SK-N-SH treated with all-trans-retinoic acid at 6 μM for 48 hours (cell line): ENCODE measurements around the gene ZFHX3.

Experiments used
- ATAC-seq: fragments of 200-7000 bp; cut with Tn5 transposase; 3 replicates; pipeline ENCODE4 v1.9.1; 2020; ENCODE audit warnings: mild to moderate bottlenecking, moderate library complexity
- ARNTL ChIP-seq: fragments of 450-650 bp; formaldehyde crosslinking; IDR thresholded peaks from 2 replicates; pipeline ENCODE4 v1.5.0; 2020; ENCODE audit warnings: low read depth, mild to moderate bottlenecking, moderate library complexity, borderline replicate concordance
- BACH2 ChIP-seq: fragments of 250-450 bp; sonication (Bioruptor Pico); IDR thresholded peaks from 2 replicates; pipeline ENCODE4 v1.9.0; 2021; ENCODE audit warnings: mild to moderate bottlenecking, borderline replicate concordance
- CSDC2 ChIP-seq: fragments of 250-450 bp; sonication (Bioruptor Pico); IDR thresholded peaks from 2 replicates; pipeline ENCODE4 v1.5.0; 2020; ENCODE audit warnings: mild to moderate bottlenecking, moderate library complexity
- ESRRG ChIP-seq: fragments of 250-450 bp; sonication (Bioruptor Pico); IDR thresholded peaks from 2 replicates; pipeline ENCODE4 v1.6.1; 2021; ENCODE audit warnings: mild to moderate bottlenecking
- GLIS3 ChIP-seq: fragments of 250-450 bp; sonication (Bioruptor Pico); IDR thresholded peaks from 2 replicates; pipeline ENCODE4 v1.5.0; 2020; ENCODE audit warnings: mild to moderate bottlenecking, moderate library complexity
- ISL1 ChIP-seq: fragments of 250-450 bp; sonication (Bioruptor Pico); IDR thresholded peaks from 2 replicates; pipeline ENCODE4 v2.1.2; 2022; ENCODE audit warnings: mild to moderate bottlenecking, moderate library complexity
- OSR1 ChIP-seq: fragments of 250-450 bp; sonication (Bioruptor Pico); IDR thresholded peaks from 2 replicates; pipeline ENCODE4 v1.8.0; 2022; ENCODE audit warnings: moderate library complexity, mild to moderate bottlenecking, inconsistent platforms
- PATZ1 ChIP-seq: fragments of 250-450 bp; sonication (Bioruptor Pico); IDR thresholded peaks from 2 replicates; pipeline ENCODE4 v1.8.0; 2020; ENCODE audit warnings: mild to moderate bottlenecking, moderate library complexity, borderline replicate concordance
- POU6F1 ChIP-seq: fragments of 250-450 bp; sonication (Bioruptor Pico); IDR thresholded peaks from 2 replicates; pipeline ENCODE4 v1.8.0; 2021; ENCODE audit warnings: low read depth, mild to moderate bottlenecking, moderate library complexity, borderline replicate concordance
- PPARA ChIP-seq: fragments of 250-450 bp; sonication (Bioruptor Pico); IDR thresholded peaks from 2 replicates; pipeline ENCODE4 v1.5.0; 2020; ENCODE audit warnings: mild to moderate bottlenecking, borderline replicate concordance
- RARB ChIP-seq: fragments of 250-450 bp; sonication (Bioruptor Pico); IDR thresholded peaks from 2 replicates; pipeline ENCODE4 v1.8.0; 2021; ENCODE audit warnings: mild to moderate bottlenecking, moderate library complexity
- SNAI2 ChIP-seq: fragments of 250-450 bp; sonication (Bioruptor Pico); IDR thresholded peaks from 2 replicates; pipeline ENCODE4 v1.5.0; 2020; ENCODE audit warnings: mild to moderate bottlenecking, moderate library complexity
- TCF4 ChIP-seq: fragments of 250-450 bp; sonication (Bioruptor Pico); IDR thresholded peaks from 2 replicates; pipeline ENCODE4 v1.8.0; 2021; ENCODE audit warnings: mild to moderate bottlenecking, moderate library complexity, borderline replicate concordance
- TOX ChIP-seq: fragments of 250-450 bp; sonication (Bioruptor Pico); IDR thresholded peaks from 2 replicates; pipeline ENCODE4 v1.8.0; 2021; ENCODE audit warnings: mild to moderate bottlenecking, moderate library complexity, borderline replicate concordance
- ZC3H10 ChIP-seq: fragments of 250-450 bp; sonication (Bioruptor Pico); IDR thresholded peaks from 2 replicates; pipeline ENCODE4 v1.5.1; 2021; ENCODE audit warnings: mild to moderate bottlenecking, moderate library complexity
- ZFP3 ChIP-seq: fragments of 250-450 bp; sonication (Bioruptor Pico); IDR thresholded peaks from 2 replicates; pipeline ENCODE4 v1.5.0; 2020; ENCODE audit warnings: mild to moderate bottlenecking, moderate library complexity
- ZFP30 ChIP-seq: fragments of 450-650 bp; formaldehyde crosslinking; IDR thresholded peaks from 2 replicates; pipeline ENCODE4 v1.5.0; 2022; ENCODE audit warnings: mild to moderate bottlenecking, moderate library complexity
- ZNF565 ChIP-seq: fragments of 450-650 bp; formaldehyde crosslinking; conservative IDR thresholded peaks from 2 replicates; pipeline ENCODE4 v1.5.0; 2020; ENCODE audit warnings: low read depth, mild to moderate bottlenecking, moderate library complexity
- ZNF70 ChIP-seq: fragments of 450-650 bp; formaldehyde crosslinking; IDR thresholded peaks from 2 replicates; pipeline ENCODE4 v1.5.0; 2020; ENCODE audit warnings: mild to moderate bottlenecking, moderate library complexity
- ZNF8 ChIP-seq: fragments of 450-650 bp; formaldehyde crosslinking; IDR thresholded peaks from 2 replicates; pipeline ENCODE4 v1.5.0; 2020; ENCODE audit warnings: mild to moderate bottlenecking, moderate library complexity
- TF ChIP-seq, protein P1 (sequence below): fragments of 250-450 bp; sonication (Bioruptor Pico); IDR thresholded peaks from 2 replicates; pipeline ENCODE4 v1.5.0; 2020; ENCODE audit warnings: mild to moderate bottlenecking, moderate library complexity
- TF ChIP-seq, protein P2 (sequence below): fragments of 250-450 bp; sonication (Bioruptor Pico); IDR thresholded peaks from 2 replicates; pipeline ENCODE4 v1.5.1; 2021; ENCODE audit warnings: mild to moderate bottlenecking, moderate library complexity
- TF ChIP-seq, protein P3 (sequence below): fragments of 250-450 bp; sonication (Bioruptor Pico); IDR thresholded peaks from 2 replicates; pipeline ENCODE4 v1.5.1; 2020; ENCODE audit warnings: low read depth, mild to moderate bottlenecking, moderate library complexity

ZFHX3 gene

GRCh38 chr16:72924537-72924926 lies 123.4 kb downstream of the ZFHX3 start:
- no peak for TF ChIP-seq ISL1 (CRISPR knock-in tag)
- TF ChIP-seq PATZ1 = no peak
- no peak for TF ChIP-seq TCF4 (CRISPR knock-in tag)
- TF ChIP-seq, protein P1, sequence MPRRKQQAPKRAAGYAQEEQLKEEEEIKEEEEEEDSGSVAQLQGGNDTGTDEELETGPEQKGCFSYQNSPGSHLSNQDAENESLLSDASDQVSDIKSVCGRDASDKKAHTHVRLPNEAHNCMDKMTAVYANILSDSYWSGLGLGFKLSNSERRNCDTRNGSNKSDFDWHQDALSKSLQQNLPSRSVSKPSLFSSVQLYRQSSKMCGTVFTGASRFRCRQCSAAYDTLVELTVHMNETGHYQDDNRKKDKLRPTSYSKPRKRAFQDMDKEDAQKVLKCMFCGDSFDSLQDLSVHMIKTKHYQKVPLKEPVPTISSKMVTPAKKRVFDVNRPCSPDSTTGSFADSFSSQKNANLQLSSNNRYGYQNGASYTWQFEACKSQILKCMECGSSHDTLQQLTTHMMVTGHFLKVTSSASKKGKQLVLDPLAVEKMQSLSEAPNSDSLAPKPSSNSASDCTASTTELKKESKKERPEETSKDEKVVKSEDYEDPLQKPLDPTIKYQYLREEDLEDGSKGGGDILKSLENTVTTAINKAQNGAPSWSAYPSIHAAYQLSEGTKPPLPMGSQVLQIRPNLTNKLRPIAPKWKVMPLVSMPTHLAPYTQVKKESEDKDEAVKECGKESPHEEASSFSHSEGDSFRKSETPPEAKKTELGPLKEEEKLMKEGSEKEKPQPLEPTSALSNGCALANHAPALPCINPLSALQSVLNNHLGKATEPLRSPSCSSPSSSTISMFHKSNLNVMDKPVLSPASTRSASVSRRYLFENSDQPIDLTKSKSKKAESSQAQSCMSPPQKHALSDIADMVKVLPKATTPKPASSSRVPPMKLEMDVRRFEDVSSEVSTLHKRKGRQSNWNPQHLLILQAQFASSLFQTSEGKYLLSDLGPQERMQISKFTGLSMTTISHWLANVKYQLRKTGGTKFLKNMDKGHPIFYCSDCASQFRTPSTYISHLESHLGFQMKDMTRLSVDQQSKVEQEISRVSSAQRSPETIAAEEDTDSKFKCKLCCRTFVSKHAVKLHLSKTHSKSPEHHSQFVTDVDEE (CRISPR knock-in tag) = no peak
- TF ChIP-seq, protein P2, sequence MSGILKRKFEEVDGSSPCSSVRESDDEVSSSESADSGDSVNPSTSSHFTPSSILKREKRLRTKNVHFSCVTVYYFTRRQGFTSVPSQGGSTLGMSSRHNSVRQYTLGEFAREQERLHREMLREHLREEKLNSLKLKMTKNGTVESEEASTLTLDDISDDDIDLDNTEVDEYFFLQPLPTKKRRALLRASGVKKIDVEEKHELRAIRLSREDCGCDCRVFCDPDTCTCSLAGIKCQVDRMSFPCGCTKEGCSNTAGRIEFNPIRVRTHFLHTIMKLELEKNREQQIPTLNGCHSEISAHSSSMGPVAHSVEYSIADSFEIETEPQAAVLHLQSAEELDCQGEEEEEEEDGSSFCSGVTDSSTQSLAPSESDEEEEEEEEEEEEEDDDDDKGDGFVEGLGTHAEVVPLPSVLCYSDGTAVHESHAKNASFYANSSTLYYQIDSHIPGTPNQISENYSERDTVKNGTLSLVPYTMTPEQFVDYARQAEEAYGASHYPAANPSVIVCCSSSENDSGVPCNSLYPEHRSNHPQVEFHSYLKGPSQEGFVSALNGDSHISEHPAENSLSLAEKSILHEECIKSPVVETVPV (CRISPR knock-in tag) = no peak
- no peak for TF ChIP-seq ZNF70 (CRISPR knock-in tag)
- TF ChIP-seq ZNF565 (CRISPR knock-in tag) = no peak
- no peak for TF ChIP-seq ZFP30
- no peak for TF ChIP-seq ARNTL
- no peak for TF ChIP-seq CSDC2 (CRISPR knock-in tag)
- TF ChIP-seq ZNF8 (CRISPR knock-in tag) = no peak
- TF ChIP-seq OSR1 (CRISPR knock-in tag) = no peak
- TF ChIP-seq, protein P3, sequence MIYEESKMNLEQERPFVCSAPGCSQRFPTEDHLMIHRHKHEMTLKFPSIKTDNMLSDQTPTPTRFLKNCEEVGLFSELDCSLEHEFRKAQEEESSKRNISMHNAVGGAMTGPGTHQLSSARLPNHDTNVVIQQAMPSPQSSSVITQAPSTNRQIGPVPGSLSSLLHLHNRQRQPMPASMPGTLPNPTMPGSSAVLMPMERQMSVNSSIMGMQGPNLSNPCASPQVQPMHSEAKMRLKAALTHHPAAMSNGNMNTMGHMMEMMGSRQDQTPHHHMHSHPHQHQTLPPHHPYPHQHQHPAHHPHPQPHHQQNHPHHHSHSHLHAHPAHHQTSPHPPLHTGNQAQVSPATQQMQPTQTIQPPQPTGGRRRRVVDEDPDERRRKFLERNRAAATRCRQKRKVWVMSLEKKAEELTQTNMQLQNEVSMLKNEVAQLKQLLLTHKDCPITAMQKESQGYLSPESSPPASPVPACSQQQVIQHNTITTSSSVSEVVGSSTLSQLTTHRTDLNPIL (CRISPR knock-in tag) = no peak
- TF ChIP-seq TOX (CRISPR knock-in tag) = no peak
- TF ChIP-seq ESRRG (CRISPR knock-in tag) = no peak
- TF ChIP-seq SNAI2 (CRISPR knock-in tag) = no peak
- TF ChIP-seq POU6F1 (CRISPR knock-in tag) = no peak
- TF ChIP-seq BACH2 (CRISPR knock-in tag) = no peak
- no peak for TF ChIP-seq GLIS3 (CRISPR knock-in tag)
- ATAC-seq = no peak

DNA sequence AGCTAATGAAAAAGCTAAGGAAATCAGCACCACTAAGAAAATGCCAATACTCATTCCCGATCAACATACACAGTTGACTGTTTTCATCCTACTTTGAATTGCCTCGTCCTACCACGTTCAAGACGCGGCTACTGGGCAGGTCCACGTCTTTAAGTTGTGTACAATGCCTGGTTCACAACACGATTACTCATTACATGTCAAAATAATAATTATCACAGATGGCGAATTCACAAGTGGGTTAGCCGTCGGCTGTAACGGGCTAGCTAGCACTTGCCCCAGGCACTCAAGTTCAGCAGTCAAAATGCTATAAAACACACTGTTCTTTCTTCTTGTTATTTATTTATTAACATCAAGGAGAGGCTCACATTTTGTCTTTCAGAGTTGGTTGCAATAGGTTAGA lies 124.2 kb downstream of the ZFHX3 start:
- TF ChIP-seq ZNF70 (CRISPR knock-in tag) (no peak), ISL1 (CRISPR knock-in tag) (no peak), ZNF8 (CRISPR knock-in tag) (no peak), RARB (no peak), PPARA (CRISPR knock-in tag) (no peak), CSDC2 (CRISPR knock-in tag) (no peak), ZFP3 (CRISPR knock-in tag) (no peak), OSR1 (CRISPR knock-in tag) (no peak), PATZ1 (no peak), SNAI2 (CRISPR knock-in tag) (no peak), ESRRG (CRISPR knock-in tag) (no peak), GLIS3 (CRISPR knock-in tag) (no peak), ZFP30 (no peak), ZC3H10 (CRISPR knock-in tag) (no peak)
- TF ChIP-seq, protein P3 (CRISPR knock-in tag) = no peak
- no peak for ATAC-seq
